CMK (cell line): ENCODE measurements around the gene CTIF.

Source experiments
- DNase-seq: peaks from one replicate; pipeline ENCODE4 v3.0.0-alpha.2; 2010; ENCODE audit warnings: low read depth

The CTIF gene

DNA sequence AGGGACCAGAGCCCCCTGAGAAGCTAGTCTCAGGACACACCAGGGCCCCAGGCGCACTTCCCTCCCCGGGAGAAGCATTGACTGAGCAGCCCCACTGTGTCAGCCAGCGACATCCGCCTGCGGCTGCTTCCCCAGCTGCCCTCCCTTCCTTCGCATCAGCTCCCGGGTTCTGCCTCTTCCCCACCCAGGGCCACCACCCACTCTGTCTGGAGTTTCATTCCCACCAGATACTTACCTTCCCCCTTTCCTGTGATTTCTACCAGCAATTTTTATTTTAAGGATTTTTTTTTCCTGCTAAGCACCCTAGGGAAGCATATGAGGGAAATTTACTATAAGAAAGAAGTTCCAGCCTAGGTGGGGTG is 312.7 kb downstream of the CTIF start:
- DNase-seq, result no peak

DNA sequence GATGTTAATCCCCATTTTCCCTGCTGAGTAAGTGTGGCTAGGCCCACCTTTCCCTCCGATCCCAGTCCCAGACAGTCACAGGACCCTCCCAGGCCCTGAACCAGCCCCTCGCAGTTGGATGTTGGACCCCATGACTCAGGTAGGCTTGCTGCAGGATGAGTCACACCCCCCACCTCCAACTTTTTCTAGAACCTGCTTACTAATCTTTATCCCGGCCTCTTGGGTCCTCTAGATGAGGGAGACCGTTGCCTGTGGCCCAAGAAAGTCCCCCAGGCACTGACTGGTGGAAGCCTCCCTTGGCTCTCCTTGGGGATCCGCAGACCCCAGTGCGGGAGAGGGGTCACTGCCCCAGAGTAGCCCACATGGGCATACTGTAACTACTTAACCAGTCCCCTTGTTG is 313.5 kb downstream of the CTIF start:
- DNase-seq, result no peak

DNA sequence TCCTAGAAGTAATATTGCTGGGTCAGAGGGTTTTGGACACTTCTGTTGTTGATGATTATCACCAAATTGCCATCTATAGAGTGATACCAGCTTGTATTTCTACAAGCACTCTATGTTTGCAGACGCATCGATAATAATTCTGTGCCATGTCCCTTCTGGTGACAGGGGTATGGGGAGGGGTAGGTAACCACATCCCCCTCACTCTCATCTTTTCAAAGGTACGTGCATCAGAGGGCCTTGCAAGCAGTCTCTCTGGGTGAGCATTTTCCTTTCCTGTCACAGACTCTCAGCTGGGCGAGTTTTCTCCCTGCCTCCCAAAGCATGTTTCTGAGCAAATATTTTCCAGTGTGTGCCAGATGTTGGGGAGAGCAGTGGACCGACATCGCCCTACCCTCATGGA is 314.0 kb downstream of the CTIF start:
- no peak for DNase-seq

DNA sequence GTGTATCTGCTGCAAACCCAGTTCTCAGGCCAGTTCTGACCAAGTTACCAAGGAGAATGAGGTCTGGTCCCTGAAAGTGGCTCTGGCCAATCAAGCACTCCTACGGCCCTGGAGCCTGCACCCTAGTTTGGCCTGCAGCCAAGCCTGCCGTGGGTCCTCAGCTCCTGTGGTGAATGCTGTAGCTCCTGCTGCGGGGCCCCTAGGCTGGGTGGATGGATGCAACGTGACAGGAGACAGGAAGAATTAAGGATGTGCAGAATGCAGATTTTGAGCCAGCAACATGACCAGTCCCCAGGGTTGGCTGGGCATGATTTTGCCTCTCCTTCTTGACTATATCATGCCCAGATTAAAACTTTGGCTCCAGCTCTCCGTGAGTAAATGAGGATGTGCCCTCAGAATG is 314.8 kb downstream of the CTIF start:
- no peak for DNase-seq

DNA sequence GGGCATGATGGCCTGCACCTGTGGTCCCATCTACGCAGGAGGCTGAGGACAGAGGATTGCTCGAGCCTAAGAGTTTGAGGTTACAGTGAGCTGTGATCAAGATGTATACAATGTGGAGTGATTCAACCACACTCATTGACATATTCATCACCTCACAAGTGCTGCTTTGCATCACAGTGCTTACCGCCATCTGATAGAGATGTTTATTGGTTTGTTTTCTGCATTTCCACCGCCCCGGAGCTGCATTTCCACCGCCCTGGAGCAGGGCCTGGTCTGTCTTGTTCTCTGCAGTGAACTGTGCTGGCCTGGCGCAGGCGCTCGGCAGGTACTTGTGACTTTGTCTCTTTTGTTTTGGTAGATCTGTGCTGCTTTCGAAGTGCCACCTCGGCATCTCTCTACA is 315.9 kb downstream of the CTIF start:
- DNase-seq, result no peak

DNA sequence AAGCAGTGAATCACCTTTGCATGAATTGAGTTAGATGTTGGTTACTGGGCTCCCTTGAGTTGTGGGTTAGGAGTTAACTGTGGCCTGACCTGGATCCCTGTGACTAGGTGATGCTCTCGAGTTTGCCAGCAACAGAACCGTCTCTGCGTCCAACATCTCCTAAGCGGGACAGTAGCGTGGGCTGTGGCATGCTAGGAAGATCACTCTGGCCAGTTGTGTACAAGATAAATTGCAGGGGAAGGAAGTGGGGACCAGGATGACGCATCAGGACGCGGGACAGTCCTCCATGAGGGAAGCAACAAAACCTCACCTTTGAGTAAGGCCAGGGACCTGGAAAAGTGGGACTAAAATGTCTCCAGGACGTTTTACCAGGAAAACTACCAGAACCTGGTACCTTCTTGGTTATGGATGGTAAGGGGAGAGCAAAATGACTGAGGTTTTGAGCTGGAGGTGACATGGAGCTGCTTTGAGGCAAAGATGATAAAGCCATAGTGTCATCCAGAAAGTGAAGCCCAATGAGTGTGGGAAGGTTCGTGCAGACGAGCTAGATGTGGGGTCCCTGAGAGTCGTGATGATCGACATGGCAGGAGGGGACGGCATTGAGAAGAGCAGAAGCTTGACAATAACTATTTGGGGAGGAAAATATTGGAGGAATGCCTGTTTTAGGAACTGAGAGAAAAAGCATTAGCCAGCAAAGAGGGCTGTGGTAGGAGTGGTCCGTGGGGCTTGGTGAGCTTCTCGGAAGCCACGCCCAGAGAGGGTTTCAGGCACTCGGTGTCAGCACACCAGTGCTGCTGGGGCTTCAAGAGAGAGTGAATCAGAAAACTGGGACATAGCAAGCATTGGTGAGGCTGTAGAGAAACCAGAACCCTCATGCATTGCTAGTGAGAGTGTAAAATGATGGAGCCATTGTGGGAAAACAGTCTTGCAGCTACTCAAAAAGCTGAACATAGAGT is 316.9 kb downstream of the CTIF start:
- no peak for DNase-seq

DNA sequence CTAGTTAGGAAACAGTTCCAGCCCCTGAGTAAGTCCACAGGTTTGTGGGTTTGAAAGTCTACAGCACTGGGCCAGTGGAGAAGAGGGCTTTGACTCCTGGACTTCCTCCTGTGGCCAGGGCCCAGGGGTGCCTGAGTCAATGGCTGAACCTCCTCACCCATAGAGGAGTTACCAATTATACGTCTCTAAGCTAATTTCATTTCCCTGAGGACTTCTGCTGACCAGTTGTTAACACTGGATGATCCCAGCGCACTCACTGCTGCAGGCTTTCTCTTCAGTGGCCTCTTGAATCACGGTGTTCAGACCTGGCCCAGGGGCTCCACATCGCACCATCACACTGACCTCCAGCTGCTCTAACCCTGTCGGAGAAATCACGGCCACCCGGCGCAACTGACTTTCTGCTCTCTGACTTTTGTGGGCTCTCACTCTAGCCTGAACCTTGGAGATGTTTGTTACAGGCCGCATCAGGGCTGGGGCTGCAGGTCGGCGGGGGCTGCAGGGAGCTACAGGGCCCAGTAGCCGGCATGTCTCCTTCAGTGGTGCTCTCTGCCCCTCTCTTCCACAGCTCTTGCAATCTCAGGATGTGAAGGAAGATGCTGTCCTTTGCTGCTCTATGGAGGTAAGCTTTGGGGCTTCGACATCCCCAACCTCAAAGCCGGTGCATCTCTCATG is 318.3 kb downstream of the CTIF start:
- no peak for DNase-seq

DNA sequence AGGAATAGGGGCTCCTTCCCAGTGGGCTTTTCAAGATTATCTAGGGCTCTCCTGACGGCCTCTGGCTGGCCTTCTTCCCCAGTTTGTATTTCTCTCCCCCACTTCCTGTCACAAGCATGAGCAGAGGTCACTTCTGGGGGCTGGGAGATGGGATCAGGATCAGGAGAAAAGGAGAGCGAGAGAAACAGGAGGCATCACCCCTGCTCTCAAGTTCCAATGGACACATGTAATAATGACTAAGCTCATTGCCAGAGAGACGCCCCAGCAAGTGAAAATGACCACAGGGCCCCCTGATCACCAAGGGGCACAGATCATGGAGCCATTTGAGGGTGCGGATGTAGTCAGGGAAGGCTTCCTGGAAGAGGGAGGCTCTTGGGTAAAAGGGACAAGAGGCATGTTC is 319.8 kb downstream of the CTIF start:
- DNase-seq, result no peak

DNA sequence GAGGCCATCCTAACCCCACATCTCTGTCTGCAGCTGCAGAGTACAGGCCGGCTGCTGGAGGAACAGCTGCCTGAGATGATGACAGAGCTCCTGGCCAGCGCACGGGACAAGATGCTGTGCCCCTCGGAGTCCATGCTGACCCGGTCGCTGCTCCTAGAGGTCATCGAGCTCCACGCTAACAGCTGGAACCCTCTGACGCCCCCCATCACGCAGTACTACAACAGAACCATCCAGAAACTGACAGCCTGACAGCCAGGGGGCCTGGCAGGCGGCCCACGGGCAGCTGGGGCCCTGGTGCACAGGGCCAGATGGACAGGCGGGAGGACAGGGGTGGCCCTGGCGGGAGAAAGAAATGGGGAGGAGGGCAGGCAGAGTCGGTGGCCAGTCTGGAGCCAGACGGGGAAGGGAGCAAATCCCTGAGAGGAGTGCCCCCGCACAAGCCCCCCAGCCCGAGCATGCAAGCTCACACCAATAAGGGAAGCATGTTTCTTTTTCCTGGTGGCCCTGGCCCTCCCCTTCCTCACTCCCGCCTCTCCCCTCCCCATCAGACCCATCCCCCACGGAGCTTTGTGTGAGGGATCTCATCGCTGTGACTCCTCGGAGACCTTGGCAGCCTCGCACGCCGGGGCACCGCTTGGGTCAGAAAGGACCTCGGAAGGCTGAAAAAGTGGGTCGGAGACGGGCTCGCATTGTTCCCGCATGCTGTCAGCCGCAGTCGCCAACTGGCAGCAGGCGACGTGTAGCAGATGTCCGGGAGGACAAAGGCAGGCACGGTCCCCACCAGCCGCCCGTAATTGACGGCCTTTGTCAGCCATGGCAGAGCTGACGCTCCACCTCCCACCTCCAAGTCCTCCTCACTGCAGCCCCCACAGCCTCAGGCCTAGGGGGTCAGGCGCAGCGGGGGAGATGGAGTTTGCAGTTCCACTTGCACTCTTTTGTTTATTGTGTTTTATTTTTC is 320.8 kb downstream of the CTIF start:
- DNase-seq, result no peak

DNA sequence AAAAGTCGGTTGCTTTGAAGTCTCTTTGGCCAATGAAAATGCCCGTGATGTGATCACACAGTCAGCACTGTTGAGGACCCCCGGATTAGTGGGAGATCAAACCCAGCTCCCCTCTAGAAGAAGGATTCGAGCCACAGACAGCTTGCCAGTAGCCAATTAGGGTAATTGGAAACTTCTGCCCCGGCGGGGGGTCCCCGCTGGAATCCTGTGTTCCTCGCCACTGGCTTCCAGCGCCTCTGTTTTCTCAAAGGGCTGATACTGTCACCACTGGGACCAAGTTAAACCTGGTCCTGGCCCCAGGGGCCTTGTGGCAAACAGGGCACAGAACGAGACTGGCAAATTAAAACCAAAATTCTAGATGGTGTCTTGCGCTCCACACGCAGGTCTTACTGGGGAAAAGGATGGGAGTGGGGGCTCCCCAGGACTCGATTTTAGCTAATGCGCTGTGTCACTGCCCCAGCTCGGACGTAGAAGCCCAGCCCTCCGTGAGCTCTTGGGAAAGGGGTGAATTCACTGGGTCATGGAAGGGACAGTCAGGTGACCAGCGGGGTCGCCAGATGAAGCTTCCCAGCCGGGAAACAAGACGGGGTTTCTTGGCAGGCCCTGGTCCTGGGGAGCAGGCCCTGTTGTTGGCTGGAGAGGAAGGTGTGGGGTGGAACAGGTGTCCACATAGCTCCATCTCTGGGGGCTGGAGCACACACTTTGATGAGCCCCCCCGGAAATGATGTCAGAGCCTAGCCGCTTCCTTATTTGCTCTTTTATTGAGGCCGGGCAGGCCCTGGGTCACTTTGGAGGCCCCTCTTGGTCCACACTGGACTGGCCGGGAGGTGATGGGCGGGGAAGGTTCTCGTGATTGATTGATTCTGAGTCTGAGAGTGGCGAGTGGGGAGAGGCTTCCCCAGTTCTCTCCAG is 321.7 kb downstream of the CTIF start:
- DNase-seq, result no peak

DNA sequence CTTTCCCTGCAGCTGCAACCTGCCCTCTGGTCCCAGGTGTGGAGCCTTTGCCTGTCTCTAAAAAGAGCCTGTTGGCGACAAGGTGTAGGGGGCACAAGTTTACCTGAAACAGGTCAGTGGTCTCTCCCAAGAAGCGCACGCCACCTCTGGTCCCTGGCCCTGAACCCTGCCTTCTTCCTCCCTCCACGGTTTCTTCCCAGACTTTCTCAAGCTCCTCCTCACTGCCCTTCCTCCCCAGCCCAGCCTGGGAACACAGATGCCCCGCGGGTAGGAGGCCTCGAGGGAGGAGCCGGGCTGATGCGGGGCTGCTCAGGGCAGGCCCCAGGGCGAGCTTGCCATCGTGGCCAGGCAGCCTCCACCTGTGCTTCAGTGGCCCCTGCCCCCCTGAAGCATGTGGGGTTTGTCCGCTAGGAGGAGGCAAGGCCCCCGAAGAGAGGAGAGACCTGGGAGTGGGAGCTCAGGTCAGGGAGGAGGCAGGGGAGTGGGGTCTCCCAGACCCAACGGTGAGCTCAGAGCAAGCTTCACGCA is 322.4 kb downstream of the CTIF start:
- DNase-seq, result no peak

DNA sequence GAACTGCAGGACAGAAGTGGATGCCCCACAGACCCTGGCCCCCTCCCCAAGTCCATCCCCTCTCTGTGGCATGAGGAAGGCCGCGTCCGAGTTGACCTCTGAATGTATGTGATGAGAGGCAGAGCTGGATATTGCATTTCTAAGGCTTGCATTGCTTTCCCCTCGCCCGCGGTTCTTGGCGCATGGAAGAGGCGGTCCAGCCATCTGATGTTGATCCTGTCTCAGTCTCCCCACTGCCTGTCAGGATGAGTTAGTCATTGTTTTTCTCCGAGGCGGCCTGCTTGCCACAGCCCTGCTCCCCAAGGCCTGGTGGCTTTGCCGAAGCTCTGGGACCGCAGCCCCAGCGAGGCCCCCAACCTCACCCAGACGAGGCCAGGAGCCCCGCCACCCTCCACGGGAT is 323.3 kb downstream of the CTIF start:
- no peak for DNase-seq

DNA sequence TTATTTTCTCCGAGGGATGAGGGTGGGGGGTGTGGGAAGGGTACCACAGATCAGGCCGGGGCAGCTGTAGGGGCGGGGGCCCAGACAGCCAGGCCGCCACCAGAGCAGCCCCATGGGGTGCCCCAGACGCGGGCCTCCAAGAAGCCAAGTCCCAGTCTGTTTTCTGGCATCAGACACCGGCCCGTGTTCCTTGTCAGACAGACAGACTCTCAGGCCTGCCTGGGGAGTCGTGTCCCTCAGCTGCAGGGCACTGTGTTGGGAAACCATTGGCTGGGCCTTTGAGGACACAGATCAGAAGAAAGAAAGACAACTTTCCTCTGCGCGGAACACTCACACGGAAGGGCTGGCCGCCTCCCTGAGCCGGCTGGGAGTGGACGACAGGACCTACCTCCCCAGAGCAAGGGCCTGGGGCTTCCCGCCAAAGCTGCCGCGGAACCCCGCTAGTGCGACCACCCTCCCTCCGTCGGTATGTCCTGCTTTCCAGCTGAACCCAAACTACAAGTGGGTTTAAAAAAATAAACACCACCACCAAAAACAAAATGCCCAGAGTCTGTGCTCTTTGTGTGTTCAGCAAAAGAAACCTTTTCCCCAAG is 323.9 kb downstream of the CTIF start:
- no peak for DNase-seq

DNA sequence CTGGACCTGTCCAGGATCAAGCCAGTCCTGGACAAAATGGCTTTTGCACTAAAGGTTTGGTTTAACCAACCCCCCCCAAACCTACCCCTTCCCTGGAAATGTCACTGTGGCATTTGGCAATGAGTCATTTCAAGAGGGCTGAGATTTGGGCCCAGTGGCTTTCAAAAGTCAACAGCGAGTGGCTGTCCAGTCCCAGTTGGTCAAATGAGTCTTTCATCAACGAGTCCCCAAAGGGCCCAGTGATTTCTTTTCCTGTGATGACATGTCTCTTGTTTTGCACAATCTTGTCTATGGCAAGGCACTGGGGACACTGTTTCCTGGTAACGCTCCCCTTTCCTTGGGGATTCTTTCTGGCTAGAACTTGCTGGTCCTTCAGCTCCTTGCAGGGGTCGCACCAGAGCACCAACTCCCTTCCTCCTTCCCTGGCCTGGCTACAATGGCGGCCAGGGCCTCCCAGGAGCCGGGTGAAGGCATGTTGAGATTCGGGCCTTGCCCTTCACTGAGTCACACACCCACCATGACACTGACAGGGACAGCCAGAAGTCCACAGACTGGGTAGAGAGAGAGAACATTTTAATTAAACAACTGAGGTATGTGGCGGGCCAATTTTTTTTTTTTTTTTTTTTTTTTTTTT is 324.7 kb downstream of the CTIF start:
- DNase-seq, result no peak

DNA sequence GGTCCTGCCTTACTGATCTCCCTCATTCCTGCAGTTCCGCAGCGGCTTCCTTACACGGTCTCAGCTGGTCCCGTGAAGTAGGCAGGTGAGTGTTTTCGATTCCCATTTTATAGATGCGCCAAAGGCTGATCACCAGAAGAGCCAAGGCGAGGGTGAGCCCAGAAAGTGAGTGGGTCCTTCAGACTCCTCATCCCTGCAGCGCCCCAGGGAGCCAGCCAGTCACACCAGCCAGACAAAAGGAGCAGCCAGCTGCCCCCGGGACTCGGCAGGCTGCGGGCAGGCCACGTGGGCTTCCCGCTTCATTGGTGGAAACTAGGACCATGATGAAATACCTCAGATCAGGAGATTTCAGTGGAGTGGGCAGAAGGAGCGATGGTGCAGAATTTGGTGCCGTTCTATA is 326.0 kb downstream of the CTIF start:
- no peak for DNase-seq

DNA sequence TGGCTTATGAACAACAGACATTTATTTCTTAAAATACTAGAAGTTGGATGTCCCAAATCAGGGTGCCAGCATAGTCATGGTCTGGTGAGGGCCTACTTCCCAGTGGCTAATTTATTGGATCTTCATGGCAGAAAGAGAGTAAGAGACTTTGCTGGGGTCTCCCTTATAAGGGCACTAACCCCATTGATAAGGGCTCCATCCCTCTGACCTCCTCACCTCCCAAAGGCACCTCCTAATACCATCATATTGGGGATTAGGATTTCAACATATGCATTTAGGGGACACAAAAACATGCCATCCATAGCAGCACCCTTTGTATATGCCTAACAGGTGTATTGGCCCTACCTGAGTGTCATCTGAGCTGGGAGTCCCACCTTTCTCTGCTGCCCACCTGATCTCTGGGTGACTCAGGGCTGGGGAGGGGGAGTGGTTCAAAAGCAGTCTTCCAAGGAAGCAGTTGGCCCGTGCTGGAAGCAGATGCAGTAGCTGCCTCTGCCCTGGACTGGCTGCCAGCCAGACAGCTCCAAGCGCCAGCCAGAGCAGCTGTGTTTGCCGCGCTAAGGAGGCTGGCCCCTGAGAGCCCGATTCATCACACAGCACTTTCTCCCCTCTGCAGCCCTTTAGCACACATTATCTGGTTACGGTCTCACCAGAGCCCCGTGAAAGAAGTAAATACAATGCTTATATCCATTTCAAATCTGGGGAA is 327.4 kb downstream of the CTIF start:
- no peak for DNase-seq

DNA sequence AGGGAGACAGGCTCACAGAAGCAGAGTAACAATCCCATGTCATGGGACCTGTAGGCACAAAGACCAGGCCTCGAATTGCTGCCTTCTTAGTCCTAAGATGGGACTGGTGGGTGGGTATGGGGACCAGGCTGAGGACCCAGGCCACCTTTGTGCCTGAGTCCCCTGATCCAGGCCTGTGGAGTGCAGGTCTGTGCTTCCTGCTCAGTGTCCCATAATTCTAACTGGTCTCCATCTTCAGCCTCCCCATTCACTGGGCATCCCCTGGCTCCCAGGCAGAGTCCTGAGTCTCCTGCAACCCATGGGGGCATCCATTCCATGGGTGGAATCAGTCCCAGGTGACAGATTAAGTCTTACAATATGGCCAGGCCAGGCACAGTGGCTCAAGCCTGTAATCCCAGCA is 328.0 kb downstream of the CTIF start:
- DNase-seq, result no peak

DNA sequence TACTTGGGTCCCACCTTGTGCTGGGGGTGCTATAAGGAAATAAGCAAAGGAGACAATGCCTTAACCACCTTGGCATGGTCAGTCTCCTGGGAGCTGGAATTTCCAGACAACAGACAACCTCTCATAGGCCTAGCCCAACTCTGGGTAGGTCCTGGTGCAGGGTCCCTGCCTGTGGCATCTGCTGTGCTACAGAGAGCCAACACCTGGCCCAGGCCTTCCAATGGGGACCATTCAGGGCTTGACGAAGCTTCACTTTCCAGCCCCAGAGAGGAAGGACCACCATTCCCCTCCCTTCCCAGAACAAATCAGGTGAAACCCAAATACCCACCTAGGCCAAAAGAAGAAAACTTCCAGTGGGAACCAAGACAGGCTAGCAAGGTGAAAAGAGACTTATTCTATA is 329.1 kb downstream of the CTIF start:
- DNase-seq, result no peak
